IMR-90 (cell line): ENCODE data around the gene TBX15. TPM values are rescaled to one million over a fixed set of nuclear protein-coding genes. Genes with fewer than 3 reads are reported as not detected.

ENCODE experiments used
- ATAC-seq: fragments of 200-7000 bp; cut with Tn5 transposase; 2 replicates; pipeline ENCODE4 v1.9.1; 2020; ENCODE audit warnings: low read depth, mild to moderate bottlenecking, moderate library complexity
- BruUV-seq: library from RNA; stranded (reverse); fragments of 400-500 nt; replicated peaks from 2 replicates; lab custom pipeline; 2021; lab: Mats Ljungman, UMichigan
- CTCF ChIA-PET: fragments of 300-600 bp; formaldehyde crosslinking; extraction: SDS; loops from one replicate; lab custom pipeline; 2021; ENCODE audit warnings: antibody characterized with exemption; lab: Yijun Ruan, JAX
- POLR2A ChIA-PET: fragments of 300-600 bp; sonication (Branson Sonifier 250); formaldehyde crosslinking; loops from one replicate; lab custom pipeline; 2022; ENCODE audit warnings: antibody characterized with exemption; ENCODE audit not compliant: unreplicated experiment; lab: Charles Lee
- DNase-seq: peaks from one replicate; pipeline ENCODE4 v3.0.0; 2013
- H2AFZ ChIP-seq: replicated peaks from 2 replicates; pipeline ENCODE3; 2013; ENCODE audit warnings: low read length, mild to moderate bottlenecking; ENCODE audit not compliant: poor library complexity
- H2AK5ac ChIP-seq: 2 replicates; pipeline ENCODE4 v1.6.1; 2013; ENCODE audit warnings: low read depth, low read length, inconsistent platforms
- H2AK9ac ChIP-seq: replicated peaks from 2 replicates; pipeline ENCODE3; 2013; ENCODE audit warnings: mild to moderate bottlenecking, low read depth, low read length, moderate library complexity; ENCODE audit not compliant: poor library complexity
- H2BK120ac ChIP-seq: 2 replicates; pipeline ENCODE4 v1.6.1; 2013; ENCODE audit warnings: low read depth, low read length, inconsistent platforms
- H2BK15ac ChIP-seq: 3 replicates; pipeline ENCODE4 v1.6.1; 2013; ENCODE audit warnings: low read depth, low read length, inconsistent platforms
- H2BK20ac ChIP-seq: 2 replicates; pipeline ENCODE4 v1.6.1; 2013; ENCODE audit warnings: low read depth, mild to moderate bottlenecking, inconsistent platforms, low read length, moderate library complexity
- H2BK5ac ChIP-seq: 2 replicates; pipeline ENCODE4 v1.6.1; 2013; ENCODE audit warnings: mild to moderate bottlenecking, low read depth, low read length, inconsistent platforms; ENCODE audit not compliant: poor library complexity, severe bottlenecking
- H3K14ac ChIP-seq: replicated peaks from 2 replicates; pipeline ENCODE4 v1.6.1; 2013; ENCODE audit warnings: low read depth, low read length, inconsistent platforms
- H3K18ac ChIP-seq: 2 replicates; pipeline ENCODE4 v1.6.1; 2013; ENCODE audit warnings: low read depth, low read length, control low read depth
- H3K23ac ChIP-seq: 2 replicates; pipeline ENCODE4 v1.6.1; 2013; ENCODE audit warnings: low read depth, low read length, inconsistent platforms
- H3K27ac ChIP-seq: 2 replicates; pipeline ENCODE4 v1.5.1; 2013; ENCODE audit warnings: mild to moderate bottlenecking, control low read depth, low read length; ENCODE audit not compliant: insufficient read depth
- H3K27me3 ChIP-seq: 2 replicates; pipeline ENCODE4 v1.6.1; 2013; ENCODE audit warnings: low read length; ENCODE audit not compliant: control insufficient read depth, insufficient read depth
- H3K36me3 ChIP-seq: 2 replicates; pipeline ENCODE4 v1.6.1; 2013; ENCODE audit warnings: low read length, mixed read lengths; ENCODE audit not compliant: control insufficient read depth, insufficient read depth
- H3K4ac ChIP-seq: 2 replicates; pipeline ENCODE4 v1.6.1; 2013; ENCODE audit warnings: low read depth, low read length, inconsistent platforms
- H3K4me1 ChIP-seq: 2 replicates; pipeline ENCODE4 v1.6.1; 2013; ENCODE audit warnings: low read length, mixed read lengths; ENCODE audit not compliant: control insufficient read depth, insufficient read depth
- H3K4me2 ChIP-seq: 2 replicates; pipeline ENCODE4 v1.6.1; 2013; ENCODE audit warnings: low read depth, mild to moderate bottlenecking, control low read depth, low read length, moderate library complexity
- H3K4me3 ChIP-seq: 2 replicates; pipeline ENCODE4 v1.5.1; 2013; ENCODE audit warnings: low read depth, mild to moderate bottlenecking, control low read depth, low read length, moderate library complexity; ENCODE audit not compliant: insufficient read depth
- H3K56ac ChIP-seq: 2 replicates; pipeline ENCODE4 v1.6.1; 2013; ENCODE audit warnings: low read length, inconsistent platforms; ENCODE audit not compliant: insufficient read depth; ENCODE audit errors: extremely low read depth
- H3K79me1 ChIP-seq, 2 experiments: 2 replicates each; pipeline ENCODE4 v1.6.1; 2013; ENCODE audit warnings: low read length in 2 of 2, inconsistent platforms in 1 of 2, low read depth in 1 of 2
- H3K9ac ChIP-seq: 2 replicates; pipeline ENCODE4 v1.6.1; 2013; ENCODE audit warnings: low read depth, low read length, control low read depth
- H3K9me1 ChIP-seq: 2 replicates; pipeline ENCODE4 v1.6.1; 2013; ENCODE audit warnings: low read length, inconsistent platforms; ENCODE audit not compliant: insufficient read depth
- H3K9me3 ChIP-seq: 2 replicates; pipeline ENCODE4 v1.6.1; 2013; ENCODE audit warnings: low read length; ENCODE audit not compliant: control insufficient read depth, insufficient read depth
- H4K20me1 ChIP-seq: 2 replicates; pipeline ENCODE4 v1.6.1; 2013; ENCODE audit warnings: low read length, inconsistent platforms; ENCODE audit not compliant: insufficient read depth
- H4K5ac ChIP-seq: 2 replicates; pipeline ENCODE4 v1.6.1; 2013; ENCODE audit warnings: mild to moderate bottlenecking, low read depth, low read length, control low read depth
- H4K8ac ChIP-seq, 2 experiments: 2 replicates each; pipeline ENCODE4 v1.6.1; 2013; ENCODE audit warnings: low read depth in 2 of 2, low read length in 2 of 2, control low read depth in 1 of 2, inconsistent platforms in 1 of 2
- H4K91ac ChIP-seq: 2 replicates; pipeline ENCODE4 v1.6.1; 2013; ENCODE audit warnings: low read depth, low read length, inconsistent platforms; ENCODE audit not compliant: insufficient read depth
- BHLHE40 ChIP-seq: fragments of 150-350 bp; IDR thresholded peaks from 2 replicates; pipeline ENCODE4 v1.6.1; 2016; ENCODE audit warnings: mild to moderate bottlenecking, low read depth, low read length
- CEBPB ChIP-seq: IDR thresholded peaks from 2 replicates; pipeline ENCODE4 v1.6.1; 2012; ENCODE audit warnings: low read depth, low read length, improper control_type of control experiment
- CHD1 ChIP-seq: IDR thresholded peaks from 2 replicates; pipeline ENCODE4 v1.6.1; 2012; ENCODE audit warnings: low read depth, low read length, improper control_type of control experiment
- ELK1 ChIP-seq: fragments of 150-350 bp; IDR thresholded peaks from 2 replicates; pipeline ENCODE4 v1.6.1; 2016; ENCODE audit warnings: low read depth, mild to moderate bottlenecking, low read length, moderate library complexity, borderline replicate concordance
- FOS ChIP-seq: fragments of 150-350 bp; IDR thresholded peaks from 2 replicates; pipeline ENCODE4 v1.6.1; 2016; ENCODE audit warnings: low read depth, low read length
- MAFK ChIP-seq: IDR thresholded peaks from 2 replicates; pipeline ENCODE4 v1.6.1; 2012; ENCODE audit warnings: low read depth, low read length, improper control_type of control experiment
- MAZ ChIP-seq: IDR thresholded peaks from 2 replicates; pipeline ENCODE4 v1.6.1; 2012; ENCODE audit warnings: low read depth, mild to moderate bottlenecking, low read length, improper control_type of control experiment, moderate library complexity, borderline replicate concordance
- MXI1 ChIP-seq: IDR thresholded peaks from 2 replicates; pipeline ENCODE4 v1.6.1; 2012; ENCODE audit warnings: low read depth, mild to moderate bottlenecking, low read length, moderate library complexity, borderline replicate concordance
- NFE2L2 ChIP-seq: fragments of 150-350 bp; IDR thresholded peaks from 2 replicates; pipeline ENCODE4 v1.6.1; 2016; ENCODE audit warnings: low read depth, mild to moderate bottlenecking, low read length
- POLR2A ChIP-seq: IDR thresholded peaks from 2 replicates; pipeline ENCODE4 v1.6.1; 2012; ENCODE audit warnings: mild to moderate bottlenecking, low read depth, low read length
- RAD21 ChIP-seq: IDR thresholded peaks from 2 replicates; pipeline ENCODE4 v1.6.1; 2012; ENCODE audit warnings: low read length, improper control_type of control experiment
- RCOR1 ChIP-seq: IDR thresholded peaks from 2 replicates; pipeline ENCODE4 v1.6.1; 2012; ENCODE audit warnings: mild to moderate bottlenecking, low read length, improper control_type of control experiment; ENCODE audit not compliant: insufficient replicate concordance
- RFX5 ChIP-seq: IDR thresholded peaks from 2 replicates; pipeline ENCODE4 v1.8.0; 2012; ENCODE audit warnings: low read depth, mild to moderate bottlenecking, low read length, moderate library complexity
- SMC3 ChIP-seq: fragments of 150-350 bp; IDR thresholded peaks from 2 replicates; pipeline ENCODE4 v1.6.1; 2016; ENCODE audit warnings: low read depth, mild to moderate bottlenecking, antibody characterized with exemption, low read length, moderate library complexity
- USF2 ChIP-seq: fragments of 150-350 bp; IDR thresholded peaks from 2 replicates; pipeline ENCODE4 v1.6.1; 2017; ENCODE audit warnings: mild to moderate bottlenecking, antibody characterized with exemption, low read length, low read depth
- WGBS, 2 experiments: methylation state at CpG; one replicate each; pipeline versions ENCODE4 v1.1.5 to v1.1.7; 2013; ENCODE audit warnings: missing lambda C conversion rate in 2 of 2; ENCODE audit not compliant: insufficient read length in 1 of 2; ENCODE audit errors: extremely low coverage in 2 of 2; 5-methylcytosine and 5-hydroxymethylcytosine counted together
- dilution Hi-C: fragments of 300-500 bp; cut with HindIII; formaldehyde crosslinking; loops from one replicate; pipeline ENCODE4 v1.14.3; 2018; ENCODE audit warnings: low sequenced_read_pairs; ENCODE audit not compliant: unreplicated experiment
- in situ Hi-C: fragments of 300-500 bp; cut with MboI; formaldehyde crosslinking; loops from 3 replicates; pipeline ENCODE4 v1.14.3; 2019; ENCODE audit warnings: low sequenced_read_pairs, inconsistent platforms, mixed read lengths
- intact Hi-C: fragments of 100-400 bp; cut with micrococcal nuclease; formaldehyde crosslinking; loops from 2 replicates; pipeline ENCODE4 v1.10.0; 2022
- polyA plus RNA-seq, 3 experiments: library from polyadenylated mRNA; depleted of rRNA; stranded (reverse); fragments of >200 nt; gene quantifications; 2 replicates each; pipeline ENCODE4 v1.2.3, GENCODE V29; 2012; ENCODE audit warnings: low replicate concordance in 1 of 3
- total RNA-seq: library from RNA; depleted of rRNA; stranded (reverse); fragments of >200 nt; gene quantifications from 2 replicates; pipeline ENCODE4 v1.2.3, GENCODE V29; 2012
- TF ChIP-seq, protein P1 (sequence below): conservative IDR thresholded peaks from 2 replicates; pipeline ENCODE4 v1.5.1; 2012; ENCODE audit warnings: mild to moderate bottlenecking, low read depth, low read length, improper control_type of control experiment

Gene TBX15
- total and polyA plus RNA-seq, 2 of the 4 experiments (the other 2 are of a cell fraction), result not detected

DNA sequence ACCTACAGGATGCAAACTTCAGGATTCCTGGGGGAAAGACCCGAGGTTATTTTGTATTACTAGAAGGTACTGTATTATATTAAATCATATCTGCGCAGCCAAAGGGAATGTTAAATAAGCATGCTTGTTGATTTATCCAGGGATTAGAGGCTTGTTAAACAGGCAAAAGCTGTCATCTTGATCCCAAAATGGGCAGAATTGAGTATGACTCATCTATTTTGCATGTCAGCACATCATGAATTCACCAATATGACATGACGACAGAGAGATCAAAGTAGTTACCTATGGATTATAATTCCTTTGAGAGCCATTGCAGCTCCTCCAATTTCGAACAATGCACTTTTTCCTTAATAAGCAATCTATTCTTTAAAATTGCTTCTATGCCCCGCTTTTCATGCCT lies 66.1 kb downstream of the TBX15 start:
- dilution Hi-C loops, result no loop called here
- no peak overlapping the region for H3K27ac ChIP-seq
- intact Hi-C loops, result no loop called here

More for the DNA sequence above, 66.1 kb downstream of the TBX15 start:
- Histone ChIP-seq H2BK20ac (no peak overlapping the region), H2BK15ac (no peak overlapping the region), H3K9me3 (no peaks in the 10 kb centered on the region), H3K18ac (no peak overlapping the region), H4K5ac (no peak overlapping the region), H3K4me1 (no peaks in the 10 kb centered on the region), H3K14ac (no peak overlapping the region), H3K56ac (no peak overlapping the region), H3K27me3 (no peaks in the 10 kb centered on the region), H3K4me3 (no peak overlapping the region), H2BK120ac (no peak overlapping the region), H2BK5ac (no peak overlapping the region), H3K4me2 (no peak overlapping the region), H3K23ac (no peak overlapping the region), H3K9me1 (no peaks in the 10 kb centered on the region), H4K8ac (no peak overlapping the region), H2AFZ (no peak overlapping the region), H2AK9ac (no peak overlapping the region), H3K4ac (no peak overlapping the region), H3K36me3 (no peaks in the 10 kb centered on the region), H2AK5ac (no peak overlapping the region), H4K20me1 (no peaks in the 10 kb centered on the region), H3K9ac (no peak overlapping the region), H3K79me1 (no peaks in the 10 kb centered on the region), H4K91ac (no peak overlapping the region)
- ChIA-PET CTCF (no interaction called here), POLR2A (no interaction called here)
- in situ Hi-C loops, result no loop called here
- no peak for DNase-seq
- WGBS, 2 experiments, result no CpG with 5 or more reads among the region's 5 CpGs
- ATAC-seq, result no peak
- TF ChIP-seq NFE2L2, result no peak
- no peak for TF ChIP-seq MAZ
- TF ChIP-seq FOS, result no peak
- TF ChIP-seq CEBPB, result no peak
- no peak for TF ChIP-seq POLR2A
- TF ChIP-seq RAD21, result no peak
- TF ChIP-seq RCOR1, result no peak
- no peak for TF ChIP-seq RFX5
- TF ChIP-seq CHD1, result no peak
- no peak for TF ChIP-seq ELK1
- TF ChIP-seq, protein P1, sequence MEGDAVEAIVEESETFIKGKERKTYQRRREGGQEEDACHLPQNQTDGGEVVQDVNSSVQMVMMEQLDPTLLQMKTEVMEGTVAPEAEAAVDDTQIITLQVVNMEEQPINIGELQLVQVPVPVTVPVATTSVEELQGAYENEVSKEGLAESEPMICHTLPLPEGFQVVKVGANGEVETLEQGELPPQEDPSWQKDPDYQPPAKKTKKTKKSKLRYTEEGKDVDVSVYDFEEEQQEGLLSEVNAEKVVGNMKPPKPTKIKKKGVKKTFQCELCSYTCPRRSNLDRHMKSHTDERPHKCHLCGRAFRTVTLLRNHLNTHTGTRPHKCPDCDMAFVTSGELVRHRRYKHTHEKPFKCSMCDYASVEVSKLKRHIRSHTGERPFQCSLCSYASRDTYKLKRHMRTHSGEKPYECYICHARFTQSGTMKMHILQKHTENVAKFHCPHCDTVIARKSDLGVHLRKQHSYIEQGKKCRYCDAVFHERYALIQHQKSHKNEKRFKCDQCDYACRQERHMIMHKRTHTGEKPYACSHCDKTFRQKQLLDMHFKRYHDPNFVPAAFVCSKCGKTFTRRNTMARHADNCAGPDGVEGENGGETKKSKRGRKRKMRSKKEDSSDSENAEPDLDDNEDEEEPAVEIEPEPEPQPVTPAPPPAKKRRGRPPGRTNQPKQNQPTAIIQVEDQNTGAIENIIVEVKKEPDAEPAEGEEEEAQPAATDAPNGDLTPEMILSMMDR, result no peak
- no peak for TF ChIP-seq MXI1
- no peak for TF ChIP-seq USF2
- TF ChIP-seq SMC3, result no peak
- no peak for TF ChIP-seq MAFK
- no peak for TF ChIP-seq BHLHE40
- no TSS peak for BruUV-seq
